H9 (cell line): Measurements from ENCODE around the gene CLEC18C. TPM values are rescaled to one million over a fixed set of nuclear protein-coding genes. Genes with fewer than 3 reads are reported as not detected.

Source experiments
- DNase-seq: peaks from one replicate; pipeline ENCODE4 v3.0.0-alpha.2; 2017
- H2AFZ ChIP-seq: one replicate; pipeline ENCODE4 v1.6.1; 2013; ENCODE audit warnings: mild to moderate bottlenecking, low read length, control low read depth, moderate library complexity
- H2AK5ac ChIP-seq: 2 replicates; pipeline ENCODE4 v1.6.1; 2013; ENCODE audit warnings: low read length, control low read depth, mixed read lengths; ENCODE audit not compliant: insufficient read length
- H2BK120ac ChIP-seq: one replicate; pipeline ENCODE4 v1.6.1; 2013; ENCODE audit warnings: low read depth, mild to moderate bottlenecking, low read length, control low read depth, inconsistent platforms; ENCODE audit not compliant: poor library complexity, severe bottlenecking
- H2BK12ac ChIP-seq: 2 replicates; pipeline ENCODE4 v1.6.1; 2013; ENCODE audit warnings: low read length, control low read depth, mixed read lengths, low read depth; ENCODE audit not compliant: insufficient read length
- H2BK15ac ChIP-seq: 2 replicates; pipeline ENCODE4 v1.6.1; 2013; ENCODE audit warnings: low read depth, low read length, control low read depth
- H2BK20ac ChIP-seq: one replicate; pipeline ENCODE4 v1.6.1; 2013; ENCODE audit warnings: low read depth, mild to moderate bottlenecking, low read length, control low read depth, inconsistent platforms; ENCODE audit not compliant: poor library complexity, severe bottlenecking
- H2BK5ac ChIP-seq: 2 replicates; pipeline ENCODE4 v1.6.1; 2013; ENCODE audit warnings: low read length, control low read depth, mixed read lengths; ENCODE audit not compliant: insufficient read length
- H3K14ac ChIP-seq: 2 replicates; pipeline ENCODE4 v1.6.1; 2013; ENCODE audit warnings: low read length, control low read depth; ENCODE audit not compliant: insufficient read depth
- H3K18ac ChIP-seq: 2 replicates; pipeline ENCODE4 v1.6.1; 2013; ENCODE audit warnings: low read depth, mild to moderate bottlenecking, mixed read lengths, low read length, control low read depth; ENCODE audit not compliant: insufficient read length
- H3K23ac ChIP-seq: 2 replicates; pipeline ENCODE4 v1.6.1; 2013; ENCODE audit warnings: low read length, control low read depth, mixed read lengths, low read depth; ENCODE audit not compliant: insufficient read length
- H3K23me2 ChIP-seq: 2 replicates; pipeline ENCODE4 v1.6.1; 2013; ENCODE audit warnings: low read depth, mild to moderate bottlenecking, mixed read lengths, low read length, control low read depth; ENCODE audit not compliant: insufficient read length, poor library complexity, severe bottlenecking
- H3K27ac ChIP-seq: 2 replicates; pipeline ENCODE4 v1.5.1; 2013; ENCODE audit warnings: low read length, control low read depth, mixed read lengths, low read depth; ENCODE audit not compliant: insufficient read length
- H3K27me3 ChIP-seq: 2 replicates; pipeline ENCODE4 v1.6.1; 2013; ENCODE audit warnings: low read length, control low read depth, inconsistent platforms; ENCODE audit not compliant: insufficient read depth
- H3K4ac ChIP-seq: 2 replicates; pipeline ENCODE4 v1.6.1; 2013; ENCODE audit warnings: low read depth, mild to moderate bottlenecking, control low read depth, inconsistent platforms, low read length, moderate library complexity
- H3K4me1 ChIP-seq: 2 replicates; pipeline ENCODE4 v1.6.1; 2013; ENCODE audit warnings: low read length, control low read depth, inconsistent platforms; ENCODE audit not compliant: insufficient read depth
- H3K4me2 ChIP-seq: 2 replicates; pipeline ENCODE4 v1.6.1; 2013; ENCODE audit warnings: low read length, control low read depth, mixed read lengths; ENCODE audit not compliant: insufficient read length, insufficient read depth
- H3K56ac ChIP-seq: 2 replicates; pipeline ENCODE4 v1.6.1; 2013; ENCODE audit warnings: low read depth, mild to moderate bottlenecking, mixed read lengths, low read length, control low read depth; ENCODE audit not compliant: insufficient read length
- H3K79me1 ChIP-seq: 2 replicates; pipeline ENCODE4 v1.6.1; 2013; ENCODE audit warnings: low read depth, mild to moderate bottlenecking, moderate library complexity, low read length, control low read depth, inconsistent platforms; ENCODE audit not compliant: insufficient read depth, poor library complexity, severe bottlenecking
- H3K79me2 ChIP-seq: 2 replicates; pipeline ENCODE4 v1.6.1; 2013; ENCODE audit warnings: low read length, control low read depth, inconsistent platforms; ENCODE audit not compliant: insufficient read depth
- H3K9ac ChIP-seq: 2 replicates; pipeline ENCODE4 v1.6.1; 2013; ENCODE audit warnings: low read length, control low read depth, mixed read lengths; ENCODE audit not compliant: insufficient read length; ENCODE audit errors: extremely low read depth
- H3K9me3 ChIP-seq: one replicate; pipeline ENCODE4 v1.6.1; 2013; ENCODE audit warnings: low read depth, low read length, inconsistent platforms; ENCODE audit not compliant: control insufficient read depth
- H3T11ph ChIP-seq: one replicate; pipeline ENCODE4 v1.6.1; 2013; ENCODE audit warnings: mild to moderate bottlenecking, low read length, control low read depth, inconsistent platforms
- H4K20me1 ChIP-seq: one replicate; pipeline ENCODE4 v1.6.1; 2013; ENCODE audit not compliant: control insufficient read depth, insufficient read length, insufficient read depth
- H4K5ac ChIP-seq: 2 replicates; pipeline ENCODE4 v1.6.1; 2013; ENCODE audit warnings: low read depth, mild to moderate bottlenecking, mixed read lengths, low read length, control low read depth; ENCODE audit not compliant: insufficient read length
- H4K8ac ChIP-seq: replicated peaks from 2 replicates; pipeline ENCODE4 v1.6.1; 2013; ENCODE audit warnings: low read length, control low read depth, mixed read lengths, low read depth; ENCODE audit not compliant: insufficient read length
- H4K91ac ChIP-seq: 2 replicates; pipeline ENCODE4 v1.6.1; 2013; ENCODE audit warnings: low read depth, mild to moderate bottlenecking, moderate library complexity, mixed read lengths, low read length, control low read depth; ENCODE audit not compliant: insufficient read length
- H3K27ac Mint-ChIP-seq, 3 experiments: 2 replicates in 2 of 3; 3 replicates in 1 of 3; pipeline ENCODE4 v1.8.0; 2020 to 2021; ENCODE audit warnings: mixed read lengths in 3 of 3, mild to moderate bottlenecking in 1 of 3, moderate library complexity in 1 of 3
- H3K27me3 Mint-ChIP-seq: 2 replicates; pipeline ENCODE4 v1.8.0; 2021; ENCODE audit warnings: low read depth, mild to moderate bottlenecking, moderate library complexity, mixed read lengths
- H3K36me3 Mint-ChIP-seq, 3 experiments: 2 replicates in 2 of 3; 3 replicates in 1 of 3; pipeline ENCODE4 v1.8.0; 2020 to 2021; ENCODE audit warnings: low read depth in 3 of 3, mixed read lengths in 3 of 3; ENCODE audit not compliant: insufficient read depth in 1 of 3
- H3K4me1 Mint-ChIP-seq, 2 experiments: 2 replicates each; pipeline ENCODE4 v1.8.0; 2020; ENCODE audit warnings: mixed read lengths in 2 of 2
- H3K4me3 Mint-ChIP-seq, 2 experiments: 2 replicates in 1 of 2; 3 replicates in 1 of 2; pipeline ENCODE4 v1.8.0; 2020 to 2021; ENCODE audit warnings: mild to moderate bottlenecking in 2 of 2, mixed read lengths in 2 of 2, moderate library complexity in 1 of 2
- H3K9me3 Mint-ChIP-seq, 2 experiments: 2 replicates in 1 of 2; 3 replicates in 1 of 2; pipeline ENCODE4 v1.8.0; 2020; ENCODE audit warnings: mild to moderate bottlenecking in 2 of 2, mixed read lengths in 2 of 2, moderate library complexity in 1 of 2
- CTCF ChIP-seq: fragments of 200-600 bp; sonication (generic); conservative IDR thresholded peaks from 3 replicates; pipeline ENCODE4 v1.8.0; 2021; ENCODE audit warnings: antibody characterized with exemption, mild to moderate bottlenecking
- WGBS: extraction: QIAGEN DNeasy Blood & Tissue Kit; methylation state at CpG from one replicate; pipeline ENCODE4 v1.1.7; 2013; ENCODE audit warnings: missing lambda C conversion rate, low lambda C conversion rate, mixed read lengths; ENCODE audit not compliant: insufficient read length; ENCODE audit errors: extremely low coverage; 5-methylcytosine and 5-hydroxymethylcytosine counted together
- total RNA-seq: library from RNA; stranded (reverse); gene quantifications from 2 replicates; pipeline ENCODE4 v1.2.1, GENCODE V29; 2021

CLEC18C gene
- total RNA-seq, 1 experiment from 2014 or later: 0.11 TPM

DNA sequence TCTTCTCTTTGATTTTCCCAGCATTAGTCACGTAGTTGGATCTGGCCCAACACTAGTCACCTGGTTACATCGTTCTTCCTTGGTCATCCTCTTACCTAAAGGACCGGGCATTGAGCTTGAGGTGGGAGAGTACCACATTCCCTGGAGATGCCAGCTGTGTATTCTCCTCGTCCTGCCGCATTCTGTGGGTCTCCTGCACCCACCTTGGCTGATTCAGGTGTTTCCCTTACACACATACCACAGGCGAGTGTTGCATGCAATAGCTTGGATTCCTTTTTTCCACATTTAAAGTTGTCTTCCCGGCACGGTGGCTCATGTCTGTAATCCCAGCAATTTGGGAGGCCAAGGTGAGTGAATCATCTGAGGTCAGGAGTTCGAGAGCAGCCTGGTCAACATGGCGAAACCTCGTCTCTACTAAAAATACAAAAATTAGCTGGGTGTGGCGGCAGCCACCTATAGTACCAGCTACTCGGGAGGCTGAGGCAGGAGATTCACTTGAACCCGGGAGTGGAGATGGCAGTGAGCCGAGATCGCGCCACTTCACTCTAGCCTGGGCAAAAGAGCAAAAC, 21.6 kb upstream of the CLEC18C start:
- Histone ChIP-seq H3K56ac (no peak overlapping the region), H3K14ac (no peak overlapping the region), H4K91ac (no peak overlapping the region), H4K5ac (no peak overlapping the region), H4K20me1 (no peaks in the 10 kb centered on the region), H2AFZ (no peak overlapping the region), H3K9ac (no peak overlapping the region), H2BK12ac (no peak overlapping the region), H3K4ac (no peak overlapping the region), H3K79me1 (no peaks in the 10 kb centered on the region), H3K27ac (no peak overlapping the region), H3K79me2 (no peaks in the 10 kb centered on the region), H2BK20ac (no peak overlapping the region), H3K23me2 (peaks cover 2% of the 10 kb centered on the region), H3K4me1 (no peaks in the 10 kb centered on the region), H2BK120ac (no peak overlapping the region), H3T11ph (no peak overlapping the region), H2BK15ac (no peak overlapping the region), H3K27me3 (no peaks in the 10 kb centered on the region), H2AK5ac (no peak overlapping the region), H2BK5ac (no peak overlapping the region), H3K23ac (no peak overlapping the region), H3K9me3 (no peaks in the 10 kb centered on the region), H3K18ac (no peak overlapping the region), H3K4me2 (no peak overlapping the region), H4K8ac (no peak overlapping the region)
- no peak for DNase-seq
- H3K27me3 Mint-ChIP-seq: no peaks in the 10 kb centered on the region
- H3K4me1 Mint-ChIP-seq: no peaks in the 10 kb centered on the region
- no peak for TF ChIP-seq CTCF
- H3K4me3 Mint-ChIP-seq: no peak overlapping the region
- H3K27ac Mint-ChIP-seq: no peak overlapping the region
- no CpG with 5 or more reads among the region's 17 CpGs for WGBS
- no peaks in the 10 kb centered on the region for H3K9me3 Mint-ChIP-seq
- peaks cover 52 to 71% (median 64%) of the 10 kb centered on the region in 3 experiments for H3K36me3 Mint-ChIP-seq
